Measurements from ENCODE around the gene LGALSL.

The LGALSL gene

GRCh38 chr2:64479259-64480117 is 25.5 kb downstream of the LGALSL start:
- WGBS, 2 donors (ENCODE audit: extremely low coverage in 2 of 2, insufficient read length in 2 of 2, insufficient replicate concordance in 1 of 2) = no CpG with 5 or more reads among the region's 10 CpGs
- H3K27ac ChIP-seq (replicated peaks; ENCODE audit: low read length) = no peak overlapping the region

GRCh38 chr2:64481665-64482064 is 27.7 kb downstream of the LGALSL start:
- H3K9me3 ChIP-seq (replicated peaks in 1 of 2; ENCODE audit: control insufficient read depth in 2 of 2, insufficient read depth in 1 of 2, low read depth in 1 of 2, low read length in 2 of 2) = no peaks in the 10 kb centered on the region
- H3K4ac ChIP-seq (ENCODE audit: low read length) = no peak overlapping the region
- no peak for DNase-seq (ENCODE audit: low spot score)
- peaks cover 3 to 5% of the 10 kb centered on the region in 2 donors for H3K4me1 ChIP-seq (ENCODE audit: control insufficient read depth in 2 of 2, insufficient read depth in 1 of 2, low read depth in 1 of 2, low read length in 2 of 2)
- H3K36me3 ChIP-seq (replicated peaks in 1 of 2; ENCODE audit: control insufficient read depth in 2 of 2, insufficient read depth in 2 of 2, low read length in 2 of 2) = no peaks in the 10 kb centered on the region
- H2AFZ ChIP-seq (ENCODE audit: low read length) = no peak overlapping the region
- H4K91ac ChIP-seq (ENCODE audit: low read depth, low read length, poor library complexity) = no peak overlapping the region
- H3K4me3 ChIP-seq (ENCODE audit: low read length in 2 of 2) = no peak overlapping the region
- no peak overlapping the region for H2BK120ac ChIP-seq (ENCODE audit: low read depth, low read length)
- no peak overlapping the region for H3K27ac ChIP-seq (replicated peaks; ENCODE audit: low read length)
- no peak overlapping the region for H2BK12ac ChIP-seq (ENCODE audit: low read length)
- no peak overlapping the region for H3K9ac ChIP-seq (ENCODE audit: low read depth, low read length, poor library complexity)
- no peak overlapping the region for H3K14ac ChIP-seq (ENCODE audit: low read length)
- H3K27me3 ChIP-seq (ENCODE audit: control insufficient read depth in 3 of 3, insufficient read depth in 3 of 3, low read depth in 1 of 3, low read length in 3 of 3) = no peaks in the 10 kb centered on the region
- no peak overlapping the region for H4K8ac ChIP-seq (ENCODE audit: low read depth, low read length)
- H3K4me2 ChIP-seq (ENCODE audit: insufficient read depth, low read length, poor library complexity, severe bottlenecking) = no peak overlapping the region
- no peak overlapping the region for H2BK5ac ChIP-seq (ENCODE audit: low read length)
- H3K79me1 ChIP-seq (ENCODE audit: low read depth, low read length) = no peaks in the 10 kb centered on the region
- no peak overlapping the region for H2AK5ac ChIP-seq (ENCODE audit: low read depth, low read length)
- no CpG with 5 or more reads among the region's 5 CpGs for WGBS, 2 donors (ENCODE audit: extremely low coverage in 2 of 2, insufficient read length in 2 of 2, insufficient replicate concordance in 1 of 2)
- no peak overlapping the region for H3K18ac ChIP-seq (ENCODE audit: low read length)
- no peak overlapping the region for H2BK15ac ChIP-seq (ENCODE audit: low read length)
- no peak overlapping the region for H3K23ac ChIP-seq (ENCODE audit: low read depth, low read length, poor library complexity)

More at GRCh38 chr2:64479259-64480117, 25.5 kb downstream of the LGALSL start:
- Histone ChIP-seq H3K9ac (ENCODE audit: low read depth, low read length, poor library complexity) (no peak overlapping the region), H4K8ac (ENCODE audit: low read depth, low read length) (no peak overlapping the region), H2BK15ac (ENCODE audit: low read length) (no peak overlapping the region), H3K18ac (ENCODE audit: low read length) (no peak overlapping the region), H3K14ac (ENCODE audit: low read length) (no peak overlapping the region), H3K4ac (ENCODE audit: low read length) (no peak overlapping the region), H4K91ac (ENCODE audit: low read depth, low read length, poor library complexity) (no peak overlapping the region), H2AK5ac (ENCODE audit: low read depth, low read length) (no peak overlapping the region), H3K36me3 (replicated peaks in 1 of 2; ENCODE audit: control insufficient read depth in 2 of 2, insufficient read depth in 2 of 2, low read length in 2 of 2) (no peaks in the 10 kb centered on the region), H3K79me1 (ENCODE audit: low read depth, low read length) (no peaks in the 10 kb centered on the region), H2BK120ac (ENCODE audit: low read depth, low read length) (no peak overlapping the region), H3K9me3 (replicated peaks in 1 of 2; ENCODE audit: control insufficient read depth in 2 of 2, insufficient read depth in 1 of 2, low read depth in 1 of 2, low read length in 2 of 2) (no peaks in the 10 kb centered on the region), H3K27me3 (ENCODE audit: control insufficient read depth in 3 of 3, insufficient read depth in 3 of 3, low read depth in 1 of 3, low read length in 3 of 3) (no peaks in the 10 kb centered on the region), H3K4me2 (ENCODE audit: insufficient read depth, low read length, poor library complexity, severe bottlenecking) (no peak overlapping the region), H3K23ac (ENCODE audit: low read depth, low read length, poor library complexity) (no peak overlapping the region), H3K4me3 (ENCODE audit: low read length in 2 of 2) (no peak overlapping the region), H2AFZ (ENCODE audit: low read length) (no peak overlapping the region), H2BK5ac (ENCODE audit: low read length) (no peak overlapping the region), H3K4me1 (ENCODE audit: control insufficient read depth in 2 of 2, insufficient read depth in 1 of 2, low read depth in 1 of 2, low read length in 2 of 2) (peaks cover 3 to 6% of the 10 kb centered on the region in 2 donors), H2BK12ac (ENCODE audit: low read length) (no peak overlapping the region)
- DNase-seq (ENCODE audit: low spot score) = no peak

GRCh38 chr2:64482243-64482642 is 28.3 kb downstream of the LGALSL start:
- no peak overlapping the region for H2BK5ac ChIP-seq (ENCODE audit: low read length)
- H2AFZ ChIP-seq (ENCODE audit: low read length) = peak overlapping the region; percentile 2
- H3K36me3 ChIP-seq (replicated peaks in 1 of 2; ENCODE audit: control insufficient read depth in 2 of 2, insufficient read depth in 2 of 2, low read length in 2 of 2) = no peaks in the 10 kb centered on the region
- H3K4me3 ChIP-seq (ENCODE audit: low read length in 2 of 2) = no peak overlapping the region
- WGBS, 2 donors (ENCODE audit: extremely low coverage in 2 of 2, insufficient read length in 2 of 2, insufficient replicate concordance in 1 of 2) = no CpG with 5 or more reads among the region's 1 CpG
- H3K27me3 ChIP-seq (ENCODE audit: control insufficient read depth in 3 of 3, insufficient read depth in 3 of 3, low read depth in 1 of 3, low read length in 3 of 3) = no peaks in the 10 kb centered on the region
- H3K18ac ChIP-seq (ENCODE audit: low read length) = no peak overlapping the region
- no peak overlapping the region for H2BK15ac ChIP-seq (ENCODE audit: low read length)
- H3K79me1 ChIP-seq (ENCODE audit: low read depth, low read length) = no peaks in the 10 kb centered on the region
- no peak overlapping the region for H3K4ac ChIP-seq (ENCODE audit: low read length)
- H3K9ac ChIP-seq (ENCODE audit: low read depth, low read length, poor library complexity) = no peak overlapping the region
- no peak overlapping the region for H4K8ac ChIP-seq (ENCODE audit: low read depth, low read length)
- DNase-seq (ENCODE audit: low spot score) = no peak
- no peak overlapping the region for H2AK5ac ChIP-seq (ENCODE audit: low read depth, low read length)
- H3K23ac ChIP-seq (ENCODE audit: low read depth, low read length, poor library complexity) = no peak overlapping the region
- no peaks in the 10 kb centered on the region for H3K9me3 ChIP-seq (replicated peaks in 1 of 2; ENCODE audit: control insufficient read depth in 2 of 2, insufficient read depth in 1 of 2, low read depth in 1 of 2, low read length in 2 of 2)
- peaks cover 3 to 5% of the 10 kb centered on the region in 2 donors for H3K4me1 ChIP-seq (ENCODE audit: control insufficient read depth in 2 of 2, insufficient read depth in 1 of 2, low read depth in 1 of 2, low read length in 2 of 2)
- no peak overlapping the region for H3K14ac ChIP-seq (ENCODE audit: low read length)
- no peak overlapping the region for H2BK12ac ChIP-seq (ENCODE audit: low read length)
- no peak overlapping the region for H3K27ac ChIP-seq (replicated peaks; ENCODE audit: low read length)
- no peak overlapping the region for H2BK120ac ChIP-seq (ENCODE audit: low read depth, low read length)
- H4K91ac ChIP-seq (ENCODE audit: low read depth, low read length, poor library complexity) = no peak overlapping the region
- no peak overlapping the region for H3K4me2 ChIP-seq (ENCODE audit: insufficient read depth, low read length, poor library complexity, severe bottlenecking)

- Histone ChIP-seq H3K14ac (ENCODE audit: low read length) (no peak overlapping the region), H4K8ac (ENCODE audit: low read depth, low read length) (no peak overlapping the region), H3K79me1 (ENCODE audit: low read depth, low read length) (no peaks in the 10 kb centered on the region), H3K9ac (ENCODE audit: low read depth, low read length, poor library complexity) (no peak overlapping the region), H2BK120ac (ENCODE audit: low read depth, low read length) (no peak overlapping the region), H2AK5ac (ENCODE audit: low read depth, low read length) (no peak overlapping the region), H3K4ac (ENCODE audit: low read length) (no peak overlapping the region), H2BK5ac (ENCODE audit: low read length) (no peak overlapping the region), H4K91ac (ENCODE audit: low read depth, low read length, poor library complexity) (no peak overlapping the region), H2BK12ac (ENCODE audit: low read length) (no peak overlapping the region), H2AFZ (ENCODE audit: low read length) (peak overlapping the region; percentile 2), H3K18ac (ENCODE audit: low read length) (no peak overlapping the region), H3K4me3 (ENCODE audit: low read length in 2 of 2) (no peak overlapping the region), H3K36me3 (replicated peaks in 1 of 2; ENCODE audit: control insufficient read depth in 2 of 2, insufficient read depth in 2 of 2, low read length in 2 of 2) (no peaks in the 10 kb centered on the region), H3K27me3 (ENCODE audit: control insufficient read depth in 3 of 3, insufficient read depth in 3 of 3, low read depth in 1 of 3, low read length in 3 of 3) (no peaks in the 10 kb centered on the region), H3K4me2 (ENCODE audit: insufficient read depth, low read length, poor library complexity, severe bottlenecking) (no peak overlapping the region), H2BK15ac (ENCODE audit: low read length) (no peak overlapping the region), H3K27ac (replicated peaks; ENCODE audit: low read length) (no peak overlapping the region), H3K23ac (ENCODE audit: low read depth, low read length, poor library complexity) (no peak overlapping the region), H3K4me1 (ENCODE audit: control insufficient read depth in 2 of 2, insufficient read depth in 1 of 2, low read depth in 1 of 2, low read length in 2 of 2) (peaks cover 3 to 5% of the 10 kb centered on the region in 2 donors), H3K9me3 (replicated peaks in 1 of 2; ENCODE audit: control insufficient read depth in 2 of 2, insufficient read depth in 1 of 2, low read depth in 1 of 2, low read length in 2 of 2) (no peaks in the 10 kb centered on the region)
- no peak for DNase-seq (ENCODE audit: low spot score)
- no CpG with 5 or more reads among the region's 5 CpGs for WGBS, 2 donors (ENCODE audit: extremely low coverage in 2 of 2, insufficient read length in 2 of 2, insufficient replicate concordance in 1 of 2)
Observed at GRCh38 chr2:64482765-64483504, 29.0 kb downstream of the LGALSL start.
